Smooth muscle cell (in vitro differentiated cells): ENCODE data around the gene ADGRD2. TPM values are rescaled to one million over a fixed set of nuclear protein-coding genes. Genes with fewer than 3 reads are reported as not detected.
A peak's percentile ranks its signal among the peaks of the same experiment; 100 is the strongest.

Source experiments
- DNase-seq: peaks from one replicate; lab custom pipeline; 2025; ENCODE audit not compliant: unreplicated experiment; lab: John Stamatoyannopoulos, UW
- H2AFZ ChIP-seq: fragments of 200-600 bp; sonication (generic); 2 replicates; pipeline ENCODE4 v1.6.0; 2016; ENCODE audit warnings: antibody characterized with exemption, low read depth, mild to moderate bottlenecking
- H3F3A ChIP-seq: fragments of 200-600 bp; sonication (generic); 2 replicates; pipeline ENCODE4 v1.6.0; 2017; ENCODE audit warnings: antibody characterized with exemption, low read depth
- H3K27ac ChIP-seq: fragments of 200-600 bp; sonication (generic); 2 replicates; pipeline ENCODE4 v1.5.1; 2016; ENCODE audit warnings: low read depth, mild to moderate bottlenecking
- H3K27me3 ChIP-seq: fragments of 200-600 bp; sonication (generic); 2 replicates; pipeline ENCODE4 v1.6.1; 2016; ENCODE audit warnings: low read depth, mild to moderate bottlenecking
- H3K36me3 ChIP-seq: fragments of 200-600 bp; sonication (generic); 2 replicates; pipeline ENCODE4 v1.5.1; 2016; ENCODE audit warnings: low read depth
- H3K4me1 ChIP-seq: fragments of 200-600 bp; sonication (generic); 2 replicates; pipeline ENCODE4 v1.5.1; 2016; ENCODE audit warnings: low read depth
- H3K4me2 ChIP-seq: fragments of 200-600 bp; sonication (generic); 2 replicates; pipeline ENCODE4 v1.6.0; 2016; ENCODE audit warnings: mild to moderate bottlenecking
- H3K4me3 ChIP-seq: fragments of 200-600 bp; sonication (generic); 2 replicates; pipeline ENCODE4 v1.5.1; 2016; ENCODE audit warnings: mild to moderate bottlenecking
- H3K79me2 ChIP-seq: fragments of 200-600 bp; sonication (generic); 2 replicates; pipeline ENCODE4 v1.6.0; 2016; ENCODE audit warnings: low read depth, mild to moderate bottlenecking
- H3K9ac ChIP-seq: fragments of 200-600 bp; sonication (generic); 2 replicates; pipeline ENCODE4 v1.6.0; 2016; ENCODE audit warnings: low read depth
- H3K9me3 ChIP-seq: fragments of 200-600 bp; sonication (generic); replicated peaks from 2 replicates; pipeline ENCODE4 v1.5.1; 2016; ENCODE audit warnings: low read depth
- H4K20me1 ChIP-seq: fragments of 200-600 bp; sonication (generic); 2 replicates; pipeline ENCODE4 v1.6.0; 2016; ENCODE audit warnings: low read depth
- CTCF ChIP-seq: fragments of 200-600 bp; sonication (generic); IDR thresholded peaks from 2 replicates; pipeline ENCODE4 v1.5.1; 2017; ENCODE audit warnings: borderline replicate concordance, mild to moderate bottlenecking, antibody characterized with exemption; ENCODE audit not compliant: insufficient read depth, poor library complexity, severe bottlenecking
- WGBS: methylation state at CpG from one replicate; pipeline ENCODE4 v1.1.7; 2016; ENCODE audit warnings: low lambda C conversion rate; 5-methylcytosine and 5-hydroxymethylcytosine counted together
- polyA plus RNA-seq: library from polyadenylated mRNA; unstranded; fragments of >200 nt; fragmentation: Nextera tagmentation; extraction: Ambion mirVana; gene quantifications from 2 replicates; pipeline ENCODE4 v1.2.1, GENCODE V29; 2016
- total RNA-seq: library from RNA; depleted of rRNA; stranded (reverse); fragments of >200 nt; gene quantifications from 2 replicates; pipeline ENCODE4 v1.2.3, GENCODE V29; 2014

The ADGRD2 gene
- total and polyA plus RNA-seq, 2 experiments from 2014 or later, result not detected

- no peak overlapping the region for H2AFZ ChIP-seq
- no peaks in the 10 kb centered on the region for H3K9me3 ChIP-seq
- TF ChIP-seq CTCF, result peak; percentile 48
- H3K27ac ChIP-seq, result no peak overlapping the region
- WGBS, result 87% methylated on average over 3 of the region's 3 CpGs
- H4K20me1 ChIP-seq, result peaks cover 53% of the 10 kb centered on the region
- peaks cover 73% of the 10 kb centered on the region for H3K79me2 ChIP-seq
- H3K9ac ChIP-seq, result no peak overlapping the region
- H3K4me1 ChIP-seq, result peaks cover 7% of the 10 kb centered on the region
- no peak overlapping the region for H3K4me3 ChIP-seq
- no peaks in the 10 kb centered on the region for H3K27me3 ChIP-seq
- H3K4me2 ChIP-seq, result no peak overlapping the region
- H3F3A ChIP-seq, result no peaks in the 10 kb centered on the region
- DNase-seq, result no peak
- peaks cover 40% of the 10 kb centered on the region for H3K36me3 ChIP-seq
Observed at GRCh38 chr9:124410321-124410913, 39.8 kb upstream of the ADGRD2 start.

GRCh38 chr9:124411514-124412227 lies 38.6 kb upstream of the ADGRD2 start:
- peak overlapping the region; percentile 70 for H3K27ac ChIP-seq
- no peak for TF ChIP-seq CTCF
- H3K4me3 ChIP-seq, result no peak overlapping the region

GRCh38 chr9:124412228-124412575 lies 38.0 kb upstream of the ADGRD2 start:
- H4K20me1 ChIP-seq, result peaks cover 35% of the 10 kb centered on the region
- DNase-seq, result no peak
- H3K36me3 ChIP-seq, result peaks cover 33% of the 10 kb centered on the region
- H3K4me3 ChIP-seq, result no peak overlapping the region
- H3K27ac ChIP-seq, result peak overlapping the region; percentile 70
- H2AFZ ChIP-seq, result no peak overlapping the region
- no peaks in the 10 kb centered on the region for H3K9me3 ChIP-seq
- no peaks in the 10 kb centered on the region for H3K27me3 ChIP-seq
- H3F3A ChIP-seq, result no peaks in the 10 kb centered on the region
- H3K79me2 ChIP-seq, result peaks cover 60% of the 10 kb centered on the region
- 95% methylated on average over 3 of the region's 3 CpGs for WGBS
- H3K4me2 ChIP-seq, result peak overlapping the region; percentile 26
- no peak overlapping the region for H3K9ac ChIP-seq
- H3K4me1 ChIP-seq, result peaks cover 7% of the 10 kb centered on the region
- TF ChIP-seq CTCF, result no peak

More at GRCh38 chr9:124411514-124412227, 38.6 kb upstream of the ADGRD2 start:
- Histone ChIP-seq H3K4me2 (peak overlapping the region; percentile 26), H3F3A (no peaks in the 10 kb centered on the region), H3K27me3 (no peaks in the 10 kb centered on the region), H4K20me1 (peaks cover 41% of the 10 kb centered on the region), H3K79me2 (peaks cover 65% of the 10 kb centered on the region), H3K36me3 (peaks cover 37% of the 10 kb centered on the region), H2AFZ (no peak overlapping the region), H3K9me3 (no peaks in the 10 kb centered on the region), H3K9ac (no peak overlapping the region), H3K4me1 (peaks cover 7% of the 10 kb centered on the region)
- DNase-seq, result no peak
- whole genome bisulfite sequencing, result 82% methylated on average over 5 of the region's 5 CpGs
